Endothelial cell of umbilical vein (primary cell): ENCODE data around the gene RPL39. TPM values are rescaled to one million over a fixed set of nuclear protein-coding genes. Genes with fewer than 3 reads are reported as not detected.
"Not testable (repeated sequence)": the region's sequence is repeated elsewhere in the genome, so short reads cannot be mapped to it uniquely, and the experiment has no call there.

Source experiments
- BruUV-seq: library from RNA; stranded (reverse); fragments of 400-500 nt; replicated peaks from 2 replicates; lab custom pipeline; 2021; lab: Mats Ljungman, UMichigan
- CTCF ChIA-PET: fragments of 300-600, 350-600 bp; sonication (Branson Sonifier 250); formaldehyde crosslinking; loops from one replicate; lab custom pipeline; 2021; ENCODE audit warnings: antibody characterized with exemption, inconsistent platforms; lab: Charles Lee
- POLR2A ChIA-PET: fragments of 300-600, 350-600 bp; sonication (Branson Sonifier 250); formaldehyde crosslinking; loops from one replicate; lab custom pipeline; 2021; ENCODE audit warnings: antibody characterized with exemption, inconsistent platforms; lab: Charles Lee
- DNase-seq: peaks from one replicate; pipeline ENCODE4 v3.0.0-alpha.2; 2011; ENCODE audit warnings: low read depth, low spot score
- FAIRE-seq: peaks from 2 replicates; lab custom pipeline; 2011; peaks lifted over from hg19 to GRCh38; lab: Jason Lieb, UNC
- H2AFZ ChIP-seq: 2 replicates; pipeline ENCODE4 v1.6.0; 2012; ENCODE audit warnings: low read depth, low read length, control low read depth, inconsistent platforms
- H3K27ac ChIP-seq: 2 replicates; pipeline ENCODE4 v1.5.1; 2011; ENCODE audit warnings: low read depth, mild to moderate bottlenecking, control low read depth, low read length, moderate library complexity; ENCODE audit not compliant: insufficient read depth
- H3K27me3 ChIP-seq, 2 experiments: 2 replicates each; pipeline versions ENCODE4 v1.6.0 to v1.6.1; 2011; ENCODE audit warnings: low read length in 2 of 2, mixed read lengths in 1 of 2; ENCODE audit not compliant: control insufficient read depth in 2 of 2, insufficient read depth in 2 of 2
- H3K36me3 ChIP-seq, 2 experiments: 2 replicates in 1 of 2; 3 replicates in 1 of 2; pipeline ENCODE4 v1.5.1; 2011; ENCODE audit warnings: low read length in 2 of 2, mild to moderate bottlenecking in 1 of 2, moderate library complexity in 1 of 2; ENCODE audit not compliant: control insufficient read depth in 2 of 2, insufficient read depth in 2 of 2; ENCODE audit errors: extremely low read depth in 1 of 2
- H3K4me1 ChIP-seq: 3 replicates; pipeline ENCODE4 v1.5.1; 2011; ENCODE audit warnings: mild to moderate bottlenecking, low read length; ENCODE audit not compliant: control insufficient read depth, insufficient read depth; ENCODE audit errors: extremely low read depth
- H3K4me2 ChIP-seq: 2 replicates; pipeline ENCODE4 v1.6.1; 2011; ENCODE audit warnings: low read length, control low read depth, mixed read lengths; ENCODE audit not compliant: insufficient read depth
- H3K4me3 ChIP-seq, 3 experiments: fragments of 200-600 bp in 1 of 3; sonication (generic), shearing (Covaris generic) in 1 of 3; replicated peaks in 1 of 3; 2 replicates each; pipeline ENCODE4 v1.5.1; 2011 to 2016; ENCODE audit warnings: control low read depth in 3 of 3, low read length in 3 of 3, mild to moderate bottlenecking in 2 of 3, inconsistent platforms in 1 of 3, low read depth in 1 of 3, moderate library complexity in 1 of 3; ENCODE audit not compliant: insufficient read depth in 1 of 3
- H3K79me2 ChIP-seq: 2 replicates; pipeline ENCODE4 v1.6.0; 2012; ENCODE audit warnings: low read length, inconsistent platforms; ENCODE audit not compliant: control insufficient read depth, insufficient read depth
- H3K9ac ChIP-seq: replicated peaks from 2 replicates; pipeline ENCODE3; 2011; ENCODE audit warnings: low read length, control low read depth; ENCODE audit not compliant: insufficient read depth; ENCODE audit errors: extremely low read depth
- H3K9me1 ChIP-seq: replicated peaks from 3 replicates; pipeline ENCODE4 v1.6.0; 2011; ENCODE audit warnings: mild to moderate bottlenecking, low read length; ENCODE audit not compliant: control insufficient read depth, insufficient read depth; ENCODE audit errors: extremely low read depth
- H3K9me3 ChIP-seq: replicated peaks from 2 replicates; pipeline ENCODE4 v1.5.1; 2012; ENCODE audit warnings: low read length, inconsistent platforms; ENCODE audit not compliant: control insufficient read depth, insufficient read depth
- H4K20me1 ChIP-seq: replicated peaks from 2 replicates; pipeline ENCODE3; 2011; ENCODE audit warnings: mild to moderate bottlenecking, low read length; ENCODE audit not compliant: control insufficient read depth, insufficient read depth; ENCODE audit errors: extremely low read depth
- EZH2 ChIP-seq: IDR thresholded peaks from 2 replicates; pipeline ENCODE4 v1.6.1; 2012; ENCODE audit warnings: borderline replicate concordance, low read depth, mild to moderate bottlenecking, moderate library complexity, low read length, inconsistent platforms; ENCODE audit not compliant: severe bottlenecking
- GATA2 ChIP-seq: IDR thresholded peaks from 2 replicates; pipeline ENCODE4 v1.7.0; 2011; ENCODE audit warnings: low read depth, mild to moderate bottlenecking, moderate library complexity, mixed read lengths, low read length; ENCODE audit not compliant: insufficient read length, insufficient read depth
- dilution Hi-C: fragments of 300-500 bp; cut with MboI; formaldehyde crosslinking; loops from one replicate; pipeline ENCODE4 v1.15.0; 2019; ENCODE audit warnings: low sequenced_read_pairs; ENCODE audit not compliant: extremely low pct_ligation_motif_present
- intact Hi-C: fragments of 100-400 bp; cut with micrococcal nuclease; formaldehyde crosslinking; loops from one replicate; pipeline ENCODE4 v1.10.0; 2022
- polyA plus RNA-seq, 4 experiments: library from polyadenylated mRNA; depleted of rRNA in 3 of 4; stranded (reverse) in 3 of 4; unstranded in 1 of 4; fragments of >200 nt; gene quantifications; 2 replicates each; pipeline versions ENCODE4 v1.2.1 to v1.2.3, GENCODE V29; 2011 to 2012; ENCODE audit warnings: missing spikeins in 1 of 4
- total RNA-seq: library from RNA; stranded (reverse); gene quantifications from 2 replicates; pipeline ENCODE4 v1.2.3, GENCODE V29; 2021

The RPL39 gene
- total and polyA plus RNA-seq, 2 donors (not counting 3 experiments of a cell fraction or from before 2014, with no cell fraction given), result 1,305 to 1,516 TPM

GRCh38 chrX:119809185-119809666 is 17.8 kb upstream of the RPL39 start:
- H4K20me1 ChIP-seq, result no peaks in the 10 kb centered on the region
- no peak overlapping the region for H3K4me3 ChIP-seq
- BruUV-seq, result no TSS peak
- no peak overlapping the region for H3K4me2 ChIP-seq
- no peak for TF ChIP-seq EZH2
- TF ChIP-seq GATA2, result peak; percentile 16
- no peaks in the 10 kb centered on the region for H3K27me3 ChIP-seq
- ChIA-PET CTCF (no interaction called here), POLR2A (interaction anchor here (0.6 kb wide), 1 partner anchor 17 kb away, joined by 3 read pairs; the partner anchor contains the start of gene RPL39)
- H3K9ac ChIP-seq, result no peak overlapping the region
- H3K79me2 ChIP-seq, result no peaks in the 10 kb centered on the region
- no peaks in the 10 kb centered on the region for H3K36me3 ChIP-seq
- no peak overlapping the region for H3K27ac ChIP-seq
- no peaks in the 10 kb centered on the region for H3K9me3 ChIP-seq
- H2AFZ ChIP-seq, result no peak overlapping the region
- intact Hi-C loops (no loop called here), dilution Hi-C loops (no loop called here)
- no peaks in the 10 kb centered on the region for H3K9me1 ChIP-seq
- peak; percentile 5 for DNase-seq
- FAIRE-seq, result no peak
- no peaks in the 10 kb centered on the region for H3K4me1 ChIP-seq

GRCh38 chrX:119808461-119808860 is 17.0 kb upstream of the RPL39 start:
- H3K27me3 ChIP-seq, H3K27ac ChIP-seq, POLR2A ChIA-PET, FAIRE-seq, H3K4me1 ChIP-seq, dilution Hi-C loops, H4K20me1 ChIP-seq, BruUV-seq, CTCF ChIA-PET, H3K9ac ChIP-seq, H3K36me3 ChIP-seq, H3K9me1 ChIP-seq, intact Hi-C loops, H3K4me3 ChIP-seq, H3K9me3 ChIP-seq, H3K4me2 ChIP-seq, H3K79me2 ChIP-seq, DNase-seq, H2AFZ ChIP-seq: not testable (repeated sequence)
